HG02884 (cell line): ENCODE data around the gene PPP1R3C.
A peak's percentile ranks its signal among the peaks of the same experiment; 100 is the strongest.

ENCODE experiments used
- ATAC-seq: cut with Tn5 transposase; IDR thresholded peaks from one replicate; pipeline ENCODE4 v1.9.1; 2021; ENCODE audit warnings: mild to moderate bottlenecking, moderate library complexity; ENCODE audit not compliant: unreplicated experiment

The PPP1R3C gene

GRCh38 chr10:91632671-91633550 lies at the start of gene PPP1R3C:
Gene PPP1R3C (minus strand): TSS chr10:91633071. CDS start chr10:91632969, 102 bp downstream.
- peak; percentile 64 for ATAC-seq

GRCh38 chr10:91681361-91682276 lies 48.7 kb upstream of the PPP1R3C start:
- ATAC-seq = no peak

- ATAC-seq = no peak
These were observed 47.6 kb upstream of the PPP1R3C start for GRCh38 chr10:91680487-91680886.

GRCh38 chr10:91679296-91679695 lies 46.4 kb upstream of the PPP1R3C start:
- no peak for ATAC-seq

GRCh38 chr10:91677911-91678310 lies 45.0 kb upstream of the PPP1R3C start:
- ATAC-seq = no peak

GRCh38 chr10:91672021-91672608 lies 39.2 kb upstream of the PPP1R3C start:
- no peak for ATAC-seq

GRCh38 chr10:91668913-91669312 lies 36.0 kb upstream of the PPP1R3C start:
- ATAC-seq = no peak

GRCh38 chr10:91665842-91666241 lies 33.0 kb upstream of the PPP1R3C start:
- ATAC-seq = no peak

GRCh38 chr10:91664426-91664825 lies 31.6 kb upstream of the PPP1R3C start:
- no peak for ATAC-seq

GRCh38 chr10:91662993-91663392 lies 30.1 kb upstream of the PPP1R3C start:
- ATAC-seq = no peak

- ATAC-seq = no peak
These were observed 20.5 kb upstream of the PPP1R3C start for GRCh38 chr10:91653219-91653870.

GRCh38 chr10:91652364-91652763 lies 19.5 kb upstream of the PPP1R3C start:
- ATAC-seq = no peak

- no peak for ATAC-seq
These were observed 10.8 kb upstream of the PPP1R3C start for GRCh38 chr10:91643700-91644099.

- no peak for ATAC-seq
These were observed 10.2 kb upstream of the PPP1R3C start for GRCh38 chr10:91642831-91643692.

GRCh38 chr10:91636892-91637291 lies 4.0 kb upstream of the PPP1R3C start:
- ATAC-seq = no peak

- peak; percentile 54 for ATAC-seq
These were observed 2.8 kb upstream of the PPP1R3C start for GRCh38 chr10:91635401-91636400.

- ATAC-seq = no peak
These were observed 2.0 kb upstream of the PPP1R3C start for GRCh38 chr10:91634898-91635297.

- ATAC-seq = no peak
These were observed 1.4 kb upstream of the PPP1R3C start for GRCh38 chr10:91634246-91634645.

- ATAC-seq = no peak
These were observed 2.2 kb downstream of the PPP1R3C start for GRCh38 chr10:91630625-91631024.
